ENCODE measurements around the gene DCLK1.

- TF ChIP-seq SP1 (IDR thresholded peaks at IDR 0.05): no peak
- no peak for TF ChIP-seq TARDBP (IDR thresholded peaks at IDR 0.05)
- no peak for TF ChIP-seq SUZ12 (IDR thresholded peaks at IDR 0.05)
- TF ChIP-seq BHLHE40 (IDR thresholded peaks at IDR 0.05; ENCODE audit: borderline replicate concordance): no peak
Observed at GRCh38 chr13:35824825-35825224, 306.4 kb downstream of the DCLK1 start.

Data from HEK293T (cell line).